ENCODE measurements around the gene ZNF391. TPM values are rescaled to one million over a fixed set of nuclear protein-coding genes. Genes with fewer than 3 reads are reported as not detected.
"Not testable (repeated sequence)": the region's sequence is repeated elsewhere in the genome, so short reads cannot be mapped to it uniquely, and the experiment has no call there.

Gene ZNF391
- total RNA-seq, 3 donors from 2014 or later, result 2.1 to 5.9 (median 5.2) TPM

GRCh38 chr6:27370391-27370790 lies 18.2 kb upstream of the ZNF391 start:
- H3K4me3 ChIP-seq, result no peak overlapping the region
- peaks cover 0 to 7% of the 10 kb centered on the region in 2 donors for H3K9me3 ChIP-seq
- H3K27ac ChIP-seq, result no peak overlapping the region
- no peaks in the 10 kb centered on the region for H3K36me3 ChIP-seq
- TF ChIP-seq POLR2AphosphoS5 (IDR thresholded peaks at IDR 0.05) (no peak), CTCF (IDR thresholded peaks at IDR 0.05) (no peak), POLR2A (IDR thresholded peaks at IDR 0.05) (no peak)
- no peak for DNase-seq (ENCODE audit: low spot score in 2 of 2)
- no peaks in the 10 kb centered on the region for H3K4me1 ChIP-seq
- H3K27me3 ChIP-seq, result no peaks in the 10 kb centered on the region
- intact Hi-C loops (cut with DNase I; ENCODE audit: low total_unique reads), result loop anchor here (5.0 kb wide), 1 partner anchor 1288 kb away; no protein-coding TSS in a partner anchor

GRCh38 chr6:27374824-27375612 lies 13.5 kb upstream of the ZNF391 start:
- peak overlapping the region; percentile 56 to 78 (median 77) for H3K4me3 ChIP-seq
- no peaks in the 10 kb centered on the region for H3K4me1 ChIP-seq
- TF ChIP-seq CTCF (IDR thresholded peaks at IDR 0.05) (no peak), POLR2AphosphoS5 (IDR thresholded peaks at IDR 0.05) (peak; percentile 29 to 80 (median 43)), POLR2A (IDR thresholded peaks at IDR 0.05) (no peak)
- no peaks in the 10 kb centered on the region for H3K9me3 ChIP-seq
- H3K27ac ChIP-seq, result peak overlapping the region; percentile 82 to 92
- intact Hi-C loops (cut with DNase I; ENCODE audit: low total_unique reads), result loop anchor here (5.0 kb wide), 1 partner anchor 1293 kb away; no protein-coding TSS in a partner anchor
- H3K36me3 ChIP-seq, result no peaks in the 10 kb centered on the region
- H3K27me3 ChIP-seq, result no peaks in the 10 kb centered on the region
- DNase-seq (ENCODE audit: low spot score in 2 of 2), result peak; percentile 79 to 83

- no peaks in the 10 kb centered on the region for H3K4me1 ChIP-seq
- no peaks in the 10 kb centered on the region for H3K9me3 ChIP-seq
- TF ChIP-seq POLR2AphosphoS5 (IDR thresholded peaks at IDR 0.05) (no peak), CTCF (IDR thresholded peaks at IDR 0.05) (no peak), POLR2A (IDR thresholded peaks at IDR 0.05) (no peak)
- H3K27me3 ChIP-seq, result no peaks in the 10 kb centered on the region
- no peaks in the 10 kb centered on the region for H3K36me3 ChIP-seq
- intact Hi-C loops (cut with DNase I; ENCODE audit: low total_unique reads), result no loop called here
- DNase-seq (ENCODE audit: low spot score in 2 of 2), result no peak
- peak overlapping the region in 2 of 3 donors; percentile 77 to 78 for H3K4me3 ChIP-seq
- peak overlapping the region; percentile 82 to 92 for H3K27ac ChIP-seq
These were observed 12.9 kb upstream of the ZNF391 start for GRCh38 chr6:27375613-27376079.

GRCh38 chr6:27378406-27378805 lies 10.2 kb upstream of the ZNF391 start:
- H3K36me3 ChIP-seq; H3K4me3 ChIP-seq; intact Hi-C loops (cut with DNase I; ENCODE audit: low total_unique reads); H3K27ac ChIP-seq; H3K27me3 ChIP-seq; DNase-seq (ENCODE audit: low spot score in 2 of 2); H3K9me3 ChIP-seq; H3K4me1 ChIP-seq: not testable (repeated sequence)

- H3K4me1 ChIP-seq; intact Hi-C loops (cut with DNase I; ENCODE audit: low total_unique reads); H3K27ac ChIP-seq; H3K9me3 ChIP-seq; H3K4me3 ChIP-seq; H3K27me3 ChIP-seq; DNase-seq (ENCODE audit: low spot score in 2 of 2); H3K36me3 ChIP-seq: not testable (repeated sequence)
These were observed 7.6 kb upstream of the ZNF391 start for GRCh38 chr6:27381001-27381400.

- Histone ChIP-seq H3K4me3 (no peak overlapping the region), H3K36me3 (no peaks in the 10 kb centered on the region), H3K27me3 (no peaks in the 10 kb centered on the region), H3K27ac (no peak overlapping the region), H3K4me1 (no peaks in the 10 kb centered on the region), H3K9me3 (no peaks in the 10 kb centered on the region)
- intact Hi-C loops (cut with DNase I; ENCODE audit: low total_unique reads), result no loop called here
- TF ChIP-seq POLR2AphosphoS5 (IDR thresholded peaks at IDR 0.05) (no peak), CTCF (IDR thresholded peaks at IDR 0.05) (no peak), POLR2A (IDR thresholded peaks at IDR 0.05) (no peak)
- DNase-seq (ENCODE audit: low spot score in 2 of 2), result no peak
These were observed 5.5 kb upstream of the ZNF391 start for GRCh38 chr6:27383011-27383410.
